ENCODE measurements around the gene OR52N1. TPM values are rescaled to one million over a fixed set of nuclear protein-coding genes. Genes with fewer than 3 reads are reported as not detected.

The OR52N1 gene
- total RNA-seq, 1 donor from 2014 or later: not detected

DNA sequence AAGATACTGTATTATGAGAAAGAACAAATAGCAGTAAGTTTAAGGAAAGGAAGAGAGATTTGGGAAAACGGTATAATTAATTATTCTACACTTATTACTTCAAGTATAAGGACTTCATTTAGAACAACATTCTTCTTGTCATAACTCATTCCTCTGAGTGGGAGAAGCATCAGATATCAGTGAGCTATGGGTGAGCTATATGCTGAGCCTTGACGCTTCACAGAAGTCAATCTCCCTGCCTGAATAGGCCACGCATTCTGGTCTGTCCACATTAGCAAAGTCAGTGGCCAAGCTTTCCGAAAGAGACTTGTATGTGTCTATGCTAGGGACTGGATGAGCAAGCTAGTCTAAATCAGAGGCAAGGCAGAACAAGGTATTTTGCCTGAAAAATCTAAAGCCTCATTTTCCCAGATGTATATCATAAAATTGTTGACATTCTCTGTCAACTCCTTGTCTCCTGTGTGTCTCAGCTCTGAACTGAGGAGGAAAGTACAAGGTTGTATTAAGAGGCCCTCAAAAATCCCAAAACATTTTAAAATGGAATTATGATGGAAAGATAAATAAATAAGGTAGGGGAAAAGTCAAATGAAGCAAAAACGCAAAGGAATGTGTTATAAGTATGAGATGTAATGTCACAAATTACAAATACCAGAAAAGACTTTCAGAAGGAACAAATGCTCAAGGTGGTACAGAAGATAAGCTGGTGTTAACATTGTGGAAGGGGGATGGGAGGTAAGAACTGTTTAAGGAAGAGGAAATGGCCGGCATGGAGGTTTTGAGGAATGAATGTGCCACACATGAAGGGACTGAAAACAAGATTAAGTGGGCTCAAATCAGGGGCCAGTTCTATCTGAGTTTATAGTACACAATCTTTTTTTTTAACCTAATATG, 19.1 kb upstream of the OR52N1 start:
- no peak overlapping the region for H3K4me3 ChIP-seq (ENCODE audit: low read depth, low read length)
- DNase-seq (ENCODE audit: low read depth): no peak
- TF ChIP-seq, protein P1, sequence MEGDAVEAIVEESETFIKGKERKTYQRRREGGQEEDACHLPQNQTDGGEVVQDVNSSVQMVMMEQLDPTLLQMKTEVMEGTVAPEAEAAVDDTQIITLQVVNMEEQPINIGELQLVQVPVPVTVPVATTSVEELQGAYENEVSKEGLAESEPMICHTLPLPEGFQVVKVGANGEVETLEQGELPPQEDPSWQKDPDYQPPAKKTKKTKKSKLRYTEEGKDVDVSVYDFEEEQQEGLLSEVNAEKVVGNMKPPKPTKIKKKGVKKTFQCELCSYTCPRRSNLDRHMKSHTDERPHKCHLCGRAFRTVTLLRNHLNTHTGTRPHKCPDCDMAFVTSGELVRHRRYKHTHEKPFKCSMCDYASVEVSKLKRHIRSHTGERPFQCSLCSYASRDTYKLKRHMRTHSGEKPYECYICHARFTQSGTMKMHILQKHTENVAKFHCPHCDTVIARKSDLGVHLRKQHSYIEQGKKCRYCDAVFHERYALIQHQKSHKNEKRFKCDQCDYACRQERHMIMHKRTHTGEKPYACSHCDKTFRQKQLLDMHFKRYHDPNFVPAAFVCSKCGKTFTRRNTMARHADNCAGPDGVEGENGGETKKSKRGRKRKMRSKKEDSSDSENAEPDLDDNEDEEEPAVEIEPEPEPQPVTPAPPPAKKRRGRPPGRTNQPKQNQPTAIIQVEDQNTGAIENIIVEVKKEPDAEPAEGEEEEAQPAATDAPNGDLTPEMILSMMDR (conservative IDR thresholded peaks at IDR 0.05; ENCODE audit: low read depth, low read length): no peak

DNA sequence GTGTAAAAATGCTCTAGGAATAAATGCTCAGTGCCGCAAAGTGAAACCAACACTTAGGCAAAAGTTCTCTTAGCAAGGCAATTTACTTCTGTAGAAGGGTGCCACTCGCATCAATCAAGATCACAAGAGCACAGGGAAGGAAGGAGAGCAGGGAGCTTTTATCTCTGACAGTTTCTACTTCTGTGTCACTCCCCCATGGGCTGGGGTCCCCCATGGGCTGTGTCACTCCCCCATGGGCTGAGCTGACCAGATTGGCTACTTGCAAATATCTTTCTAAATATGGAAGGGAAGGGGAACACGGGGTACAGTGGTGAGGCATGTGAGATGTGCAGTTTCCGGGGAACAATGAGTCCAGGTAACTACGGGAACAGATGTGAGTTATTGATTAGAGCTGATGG, 18.1 kb upstream of the OR52N1 start:
- H3K4me3 ChIP-seq (ENCODE audit: low read depth, low read length): peak overlapping the region; percentile 51
- TF ChIP-seq, protein P1 (conservative IDR thresholded peaks at IDR 0.05; ENCODE audit: low read depth, low read length): no peak
- no peak for DNase-seq (ENCODE audit: low read depth)

DNA sequence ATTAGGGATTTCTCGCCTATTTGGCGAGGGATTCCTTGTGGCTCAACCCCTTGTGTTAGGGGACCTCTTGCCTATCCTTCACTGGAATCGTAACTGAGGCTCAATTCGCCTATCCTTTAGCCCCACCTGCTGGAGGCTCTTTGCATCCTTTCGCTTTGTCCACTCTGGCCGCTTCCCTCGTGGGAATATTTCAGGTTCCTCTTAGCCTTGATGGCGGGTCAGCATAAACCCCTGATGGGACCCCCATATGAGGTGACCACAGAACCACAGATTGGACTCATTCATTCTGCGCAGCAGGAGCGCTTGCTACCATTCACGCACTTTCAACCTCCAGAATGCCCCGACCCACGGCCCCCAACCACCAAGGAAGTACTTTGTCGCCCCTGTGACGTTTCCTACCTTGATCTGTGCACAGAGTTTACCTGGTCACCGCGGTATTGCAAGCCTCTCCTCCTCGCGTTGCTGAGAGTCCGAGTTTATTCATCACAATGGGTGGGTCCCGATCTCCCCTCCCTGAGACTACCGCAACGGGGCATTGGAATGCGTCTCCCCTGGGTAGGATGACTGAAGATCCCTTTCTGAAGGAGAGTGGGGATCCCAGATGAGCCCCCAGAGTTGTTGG, 17.5 kb upstream of the OR52N1 start, which contains the start of gene OR52N2:
OR52N2 (plus strand) TSS at position 425 of the 622 bp plus-strand sequence. CDS start 11,412 bp downstream, outside the sequence.
- peak within 1 kb of the TSS; percentile 51 for H3K4me3 ChIP-seq (ENCODE audit: low read depth, low read length)
- TF ChIP-seq, protein P1 (conservative IDR thresholded peaks at IDR 0.05; ENCODE audit: low read depth, low read length): peak; percentile 90

DNA sequence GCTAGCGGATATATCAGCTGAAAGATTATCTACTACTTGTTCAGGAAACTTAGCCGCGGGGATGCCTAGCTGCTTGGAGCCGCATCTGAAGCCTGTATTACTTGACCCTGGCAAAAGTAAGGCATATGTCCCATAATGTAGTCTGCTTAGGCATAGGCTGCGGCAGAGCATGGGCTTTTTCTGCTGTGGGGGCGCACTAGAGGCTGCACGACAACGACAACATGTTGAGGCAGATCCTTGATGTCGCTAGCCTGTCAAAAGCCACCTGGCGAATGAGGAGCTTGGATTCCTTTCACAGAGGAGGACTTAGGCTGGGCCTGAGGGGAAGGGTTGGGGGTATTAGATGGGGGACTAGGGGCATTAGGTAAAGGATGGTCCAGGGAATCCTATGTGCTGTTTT, 16.5 kb upstream of the OR52N1 start:
- TF ChIP-seq, protein P1 (conservative IDR thresholded peaks at IDR 0.05; ENCODE audit: low read depth, low read length): no peak
- no peak for DNase-seq (ENCODE audit: low read depth)
- H3K4me3 ChIP-seq (ENCODE audit: low read depth, low read length): no peak overlapping the region

More for the DNA sequence above, 17.5 kb upstream of the OR52N1 start, which contains the start of gene OR52N2:
- peak; percentile 16 for DNase-seq (ENCODE audit: low read depth)

DNA sequence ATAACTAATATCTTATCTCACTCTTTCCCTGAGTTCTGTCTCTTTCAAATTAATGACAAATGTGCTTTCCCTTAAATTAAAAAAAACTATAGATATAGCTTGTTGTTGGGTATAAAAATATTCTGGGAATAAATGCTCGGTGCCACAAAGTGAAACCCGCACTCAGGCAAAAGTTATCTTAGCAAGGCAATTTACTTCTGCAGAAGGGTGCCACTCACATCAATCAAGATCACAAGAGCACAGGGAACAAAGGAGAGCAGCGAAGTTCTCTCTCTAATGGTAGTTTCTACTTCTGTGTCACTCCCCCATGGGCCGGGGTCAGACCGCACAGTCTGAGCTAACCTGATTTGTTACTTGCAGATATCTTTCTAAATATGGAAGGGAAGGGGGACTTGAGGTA, 12.9 kb upstream of the OR52N1 start:
- DNase-seq (ENCODE audit: low read depth): no peak
- no peak overlapping the region for H3K4me3 ChIP-seq (ENCODE audit: low read depth, low read length)
- TF ChIP-seq, protein P1 (conservative IDR thresholded peaks at IDR 0.05; ENCODE audit: low read depth, low read length): no peak

DNA sequence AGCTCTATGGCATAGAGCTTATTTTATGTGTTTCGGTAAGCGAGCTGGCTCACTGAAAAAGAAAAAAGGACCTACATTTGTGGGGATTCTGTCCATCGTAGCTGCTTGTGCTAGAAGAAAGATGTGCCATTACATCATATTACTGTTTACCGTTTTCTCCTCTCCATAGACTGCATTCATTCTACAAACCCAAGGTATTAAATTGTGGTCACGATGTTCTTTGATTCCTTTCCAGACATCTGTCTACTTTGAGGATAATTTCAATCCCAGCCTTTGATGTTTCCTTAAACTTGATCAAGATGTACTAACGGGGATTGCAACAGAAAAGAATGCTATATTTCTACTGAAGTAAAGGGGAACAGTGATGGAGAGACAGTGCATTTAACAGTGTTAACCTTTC, 5.5 kb upstream of the OR52N1 start:
- no peak overlapping the region for H3K4me3 ChIP-seq (ENCODE audit: low read depth, low read length)
- TF ChIP-seq, protein P1 (conservative IDR thresholded peaks at IDR 0.05; ENCODE audit: low read depth, low read length): no peak
- no peak for DNase-seq (ENCODE audit: low read depth)

Measured in epithelial cell of proximal tubule (primary cell).